CD4-positive, alpha-beta T cell (primary cell): ENCODE results near the gene CASR. TPM values are rescaled to one million over a fixed set of nuclear protein-coding genes. Genes with fewer than 3 reads are reported as not detected.

Source experiments
- ATAC-seq: fragments of 200-7000 bp; cut with Tn5 transposase; one replicate; pipeline ENCODE4 v1.10.0; 2022; ENCODE audit warnings: mild to moderate bottlenecking; ENCODE audit not compliant: poor library complexity
- CTCF ChIA-PET: fragments of 350-600 bp; sonication (Branson Sonifier 250); formaldehyde crosslinking; loops from one replicate; lab custom pipeline; 2021; ENCODE audit warnings: antibody characterized with exemption, inconsistent platforms; lab: Charles Lee
- POLR2A ChIA-PET: fragments of 350-600 bp; sonication (Branson Sonifier 250); formaldehyde crosslinking; loops from one replicate; lab custom pipeline; 2021; ENCODE audit warnings: antibody characterized with exemption, inconsistent platforms; lab: Charles Lee
- DNase-seq, 14 experiments: peaks; one replicate each; pipeline ENCODE4 v3.0.0-alpha.2; 2013 to 2020; ENCODE audit warnings: mixed read lengths in 2 of 14
- H3K27ac ChIP-seq, 2 donors: one replicate each; pipeline versions ENCODE4 v1.5.1 to v1.7.0; 2013; ENCODE audit warnings: low read length in 2 of 2, low read depth in 1 of 2, mild to moderate bottlenecking in 1 of 2
- H3K27me3 ChIP-seq, 2 experiments: 1 replicate in 1 of 2; 2 replicates in 1 of 2; pipeline versions ENCODE4 v1.6.1 to v1.7.0; 2013; ENCODE audit warnings: low read length in 2 of 2, control low read depth in 1 of 2, mild to moderate bottlenecking in 1 of 2, moderate library complexity in 1 of 2; ENCODE audit not compliant: insufficient read depth in 2 of 2, control insufficient read depth in 1 of 2
- H3K36me3 ChIP-seq: one replicate; pipeline ENCODE4 v1.6.1; 2013; ENCODE audit warnings: low read length, control low read depth; ENCODE audit not compliant: insufficient read depth
- H3K4me1 ChIP-seq: one replicate; pipeline ENCODE4 v1.6.1; 2013; ENCODE audit warnings: low read length, control low read depth; ENCODE audit not compliant: insufficient read depth
- H3K4me3 ChIP-seq: one replicate; pipeline ENCODE4 v1.5.1; 2013; ENCODE audit warnings: mild to moderate bottlenecking, low read length, moderate library complexity
- H3K9me3 ChIP-seq, 2 experiments: 1 replicate in 1 of 2; 2 replicates in 1 of 2; pipeline versions ENCODE4 v1.6.1 to v1.7.0; 2013; ENCODE audit warnings: low read length in 2 of 2, mild to moderate bottlenecking in 2 of 2, control low read depth in 1 of 2, moderate library complexity in 1 of 2; ENCODE audit not compliant: control insufficient read depth in 1 of 2, insufficient read depth in 1 of 2
- H3K27ac Mint-ChIP-seq: one replicate; pipeline ENCODE4 v1.8.0; 2020; ENCODE audit warnings: mixed read lengths
- H3K27me3 Mint-ChIP-seq: one replicate; pipeline ENCODE4 v1.8.0; 2021; ENCODE audit warnings: mixed read lengths
- H3K36me3 Mint-ChIP-seq: one replicate; pipeline ENCODE4 v1.8.0; 2021; ENCODE audit warnings: low read depth, mixed read lengths
- H3K4me1 Mint-ChIP-seq: one replicate; pipeline ENCODE4 v1.8.0; 2021; ENCODE audit warnings: low read depth, mixed read lengths
- H3K4me3 Mint-ChIP-seq: one replicate; pipeline ENCODE4 v1.8.0; 2020; ENCODE audit warnings: mild to moderate bottlenecking, mixed read lengths
- H3K9me3 Mint-ChIP-seq: one replicate; pipeline ENCODE4 v1.8.0; 2020; ENCODE audit warnings: mixed read lengths
- intact Hi-C, 2 experiments: fragments of 100-400 bp; cut with DNase I in 1 of 2; cut with micrococcal nuclease in 1 of 2; formaldehyde crosslinking; loops; one replicate each; pipeline versions ENCODE4 v1.15.1 to v1.9.0; 2023 to 2025; cut with DNase I, micrococcal nuclease
- total RNA-seq, 174 experiments: library from RNA in 2 of 174; stranded (reverse) in 2 of 174; gene quantifications; one replicate each; pipeline ENCODE4 v1.2.3 and lab custom pipeline; 2021 to 2026
- TF ChIP-seq, protein P1 (sequence below): fragments of 200-600 bp; IDR thresholded peaks from one replicate; pipeline ENCODE4 v1.8.0; 2022; ENCODE audit warnings: antibody characterized with exemption, mild to moderate bottlenecking

CASR gene
- total RNA-seq, 2 experiments from 2014 or later = 0.03 TPM

DNA sequence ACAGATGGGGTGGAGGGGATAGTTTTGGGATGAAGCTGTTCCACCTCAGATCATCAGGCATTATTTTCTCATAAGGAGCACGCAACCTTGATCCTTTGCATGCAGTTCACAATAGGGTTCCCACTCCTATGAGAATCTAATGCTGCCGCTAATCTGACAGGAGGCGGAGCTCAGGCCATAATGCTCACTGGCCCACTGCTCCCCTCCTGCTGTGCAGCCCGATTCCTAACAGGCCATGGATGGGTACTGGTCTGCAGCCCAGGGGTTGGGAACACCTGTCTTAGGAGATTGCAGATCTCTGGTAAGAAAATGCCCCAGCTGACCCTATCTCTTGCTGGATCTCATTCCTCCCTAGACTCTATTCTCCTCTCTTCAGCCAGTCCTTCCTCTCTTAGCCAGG is 148.4 kb downstream of the CASR start:
- intact Hi-C loops = no loop called here
- TF ChIP-seq, protein P1, sequence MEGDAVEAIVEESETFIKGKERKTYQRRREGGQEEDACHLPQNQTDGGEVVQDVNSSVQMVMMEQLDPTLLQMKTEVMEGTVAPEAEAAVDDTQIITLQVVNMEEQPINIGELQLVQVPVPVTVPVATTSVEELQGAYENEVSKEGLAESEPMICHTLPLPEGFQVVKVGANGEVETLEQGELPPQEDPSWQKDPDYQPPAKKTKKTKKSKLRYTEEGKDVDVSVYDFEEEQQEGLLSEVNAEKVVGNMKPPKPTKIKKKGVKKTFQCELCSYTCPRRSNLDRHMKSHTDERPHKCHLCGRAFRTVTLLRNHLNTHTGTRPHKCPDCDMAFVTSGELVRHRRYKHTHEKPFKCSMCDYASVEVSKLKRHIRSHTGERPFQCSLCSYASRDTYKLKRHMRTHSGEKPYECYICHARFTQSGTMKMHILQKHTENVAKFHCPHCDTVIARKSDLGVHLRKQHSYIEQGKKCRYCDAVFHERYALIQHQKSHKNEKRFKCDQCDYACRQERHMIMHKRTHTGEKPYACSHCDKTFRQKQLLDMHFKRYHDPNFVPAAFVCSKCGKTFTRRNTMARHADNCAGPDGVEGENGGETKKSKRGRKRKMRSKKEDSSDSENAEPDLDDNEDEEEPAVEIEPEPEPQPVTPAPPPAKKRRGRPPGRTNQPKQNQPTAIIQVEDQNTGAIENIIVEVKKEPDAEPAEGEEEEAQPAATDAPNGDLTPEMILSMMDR = no peak
- Histone ChIP-seq H3K27ac (no peak overlapping the region), H3K4me3 (no peak overlapping the region), H3K9me3 (no peaks in the 10 kb centered on the region), H3K4me1 (no peaks in the 10 kb centered on the region), H3K27me3 (peaks cover 0 to 6% of the 10 kb centered on the region in 2 experiments), H3K36me3 (no peaks in the 10 kb centered on the region)
- Mint-ChIP-seq H3K36me3 (no peaks in the 10 kb centered on the region), H3K9me3 (no peaks in the 10 kb centered on the region), H3K4me3 (no peak overlapping the region), H3K27ac (no peak overlapping the region), H3K4me1 (no peaks in the 10 kb centered on the region), H3K27me3 (peaks cover 10% of the 10 kb centered on the region)
- POLR2A ChIA-PET = no interaction called here
- CTCF ChIA-PET = no interaction called here
- DNase-seq (no peak), ATAC-seq (no peak)

DNA sequence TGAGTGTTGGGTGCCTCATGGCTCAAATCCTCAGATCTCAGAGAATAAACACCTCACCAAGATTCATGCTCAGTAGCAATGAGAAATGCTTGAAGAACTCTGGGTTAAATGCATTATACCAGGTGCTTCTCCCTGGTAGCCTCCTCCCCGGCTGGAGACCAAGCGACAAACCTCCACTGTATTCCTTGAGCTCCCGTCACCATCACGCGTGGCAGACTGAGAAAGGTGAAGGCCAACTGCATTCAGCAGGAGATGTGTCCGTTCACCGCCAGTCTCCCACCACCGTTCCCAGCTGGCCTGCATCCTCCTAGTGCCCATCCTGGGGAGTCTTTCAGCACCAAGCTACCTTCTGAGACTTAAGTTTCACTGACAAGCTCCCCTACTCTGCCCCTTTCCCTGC is 149.1 kb downstream of the CASR start:
- H3K9me3 ChIP-seq = no peaks in the 10 kb centered on the region
- H3K27ac ChIP-seq = no peak overlapping the region
- Mint-ChIP-seq H3K4me3 (no peak overlapping the region), H3K27ac (no peak overlapping the region), H3K9me3 (no peaks in the 10 kb centered on the region), H3K36me3 (no peaks in the 10 kb centered on the region), H3K27me3 (peaks cover 10% of the 10 kb centered on the region), H3K4me1 (no peaks in the 10 kb centered on the region)
- ChIA-PET POLR2A (no interaction called here), CTCF (no interaction called here)
- TF ChIP-seq, protein P1 = no peak
- peaks cover 0 to 6% of the 10 kb centered on the region in 2 experiments for H3K27me3 ChIP-seq
- DNase-seq (no peak), ATAC-seq (no peak)
- H3K36me3 ChIP-seq = no peaks in the 10 kb centered on the region
- no peak overlapping the region for H3K4me3 ChIP-seq
- intact Hi-C loops = no loop called here
- no peaks in the 10 kb centered on the region for H3K4me1 ChIP-seq

Other genes starting within 250 kb of the CASR start
- not detected for gene ILDR1, start 161.4 kb upstream of the CASR start, total RNA-seq
- 1 to 10 TPM in 1 of 2 experiments, under 1 TPM in 1; 0.69 to 1.4 TPM for gene CD86, start 128.3 kb upstream of the CASR start, total RNA-seq
- gene CSTA, start 141.6 kb downstream of the CASR start, total RNA-seq = 1 to 10 TPM; 1.2 to 1.4 TPM
- gene MIX23, start 199.6 kb downstream of the CASR start, total RNA-seq = 10 to 100 TPM; 12.4 to 17.5 TPM
- 10 to 100 TPM; 32.8 to 34.6 TPM for gene FAM162A, start 200.5 kb downstream of the CASR start, total RNA-seq
- 1 to 10 TPM; 2.3 to 2.4 TPM for gene WDR5B, start 232.4 kb downstream of the CASR start, total RNA-seq